GM13976 (cell line): ENCODE results near the gene GARRE1.
"Not testable (repeated sequence)": the region's sequence is repeated elsewhere in the genome, so short reads cannot be mapped to it uniquely, and the experiment has no call there.

Experiments used
- DNase-seq: peaks from one replicate; pipeline ENCODE4 v3.0.0; 2012; ENCODE audit warnings: low spot score
- CTCF ChIP-seq: IDR thresholded peaks from 2 replicates; pipeline ENCODE4 v1.5.1; 2012; ENCODE audit warnings: borderline replicate concordance, mild to moderate bottlenecking; ENCODE audit not compliant: insufficient read depth; ENCODE audit errors: extremely low read depth, missing control alignments, control extremely low read depth
- in situ Hi-C: fragments of 300-500 bp; cut with MboI; formaldehyde crosslinking; loops from one replicate; pipeline ENCODE4 v1.12.0; 2022; ENCODE audit warnings: low sequenced_read_pairs, mixed read lengths, inconsistent platforms; ENCODE audit not compliant: unreplicated experiment

The GARRE1 gene

GRCh38 chr19:34215006-34215665, 39.2 kb upstream of the GARRE1 start:
- in situ Hi-C loops, result no loop called here
- TF ChIP-seq CTCF, result no peak
- no peak for DNase-seq

- in situ Hi-C loops, result no loop called here
- TF ChIP-seq CTCF, result no peak
- no peak for DNase-seq
Observed at GRCh38 chr19:34215666-34216038, 38.7 kb upstream of the GARRE1 start.

- DNase-seq, in situ Hi-C loops: not testable (repeated sequence)
Observed at GRCh38 chr19:34216745-34217219, 37.6 kb upstream of the GARRE1 start.

- TF ChIP-seq CTCF, result no peak
- in situ Hi-C loops, result no loop called here
- peak; percentile 62 for DNase-seq
Observed at GRCh38 chr19:34217952-34218817, 36.2 kb upstream of the GARRE1 start.

GRCh38 chr19:34218818-34219164, 35.6 kb upstream of the GARRE1 start:
- in situ Hi-C loops, result no loop called here
- no peak for TF ChIP-seq CTCF
- DNase-seq, result no peak

GRCh38 chr19:34220472-34221063, 33.8 kb upstream of the GARRE1 start:
- in situ Hi-C loops, result no loop called here
- TF ChIP-seq CTCF, result peak; percentile 52
- peak; percentile 52 for DNase-seq

- DNase-seq, result no peak
- in situ Hi-C loops, result no loop called here
- no peak for TF ChIP-seq CTCF
Observed at GRCh38 chr19:34222386-34222785, 32.0 kb upstream of the GARRE1 start.
